Measurements from ENCODE around the gene TMEM54. TPM values are rescaled to one million over a fixed set of nuclear protein-coding genes. Genes with fewer than 3 reads are reported as not detected.
A peak's percentile ranks its signal among the peaks of the same experiment; 100 is the strongest.

TMEM54 gene
- total and polyA plus RNA-seq, 2 of the 13 experiments (the other 11 are each of a cell fraction or from before 2014, with no cell fraction given) = 2.5 to 2.9 TPM

- TF ChIP-seq ZNF670 (CRISPR knock-in tag; IDR thresholded peaks at IDR 0.05; ENCODE audit: borderline replicate concordance) = peak; percentile 69; the same call in 1 of the 2 replicates
- TF ChIP-seq, protein P1, sequence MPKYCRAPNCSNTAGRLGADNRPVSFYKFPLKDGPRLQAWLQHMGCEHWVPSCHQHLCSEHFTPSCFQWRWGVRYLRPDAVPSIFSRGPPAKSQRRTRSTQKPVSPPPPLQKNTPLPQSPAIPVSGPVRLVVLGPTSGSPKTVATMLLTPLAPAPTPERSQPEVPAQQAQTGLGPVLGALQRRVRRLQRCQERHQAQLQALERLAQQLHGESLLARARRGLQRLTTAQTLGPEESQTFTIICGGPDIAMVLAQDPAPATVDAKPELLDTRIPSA (CRISPR knock-in tag; IDR thresholded peaks at IDR 0.05; ENCODE audit: borderline replicate concordance) = peak; percentile 97
- TF ChIP-seq ZNF788 (CRISPR knock-in tag; IDR thresholded peaks at IDR 0.05; ENCODE audit: borderline replicate concordance) = peak; percentile 75; the same call in 1 of the 2 replicates
- TF ChIP-seq, protein P2, sequence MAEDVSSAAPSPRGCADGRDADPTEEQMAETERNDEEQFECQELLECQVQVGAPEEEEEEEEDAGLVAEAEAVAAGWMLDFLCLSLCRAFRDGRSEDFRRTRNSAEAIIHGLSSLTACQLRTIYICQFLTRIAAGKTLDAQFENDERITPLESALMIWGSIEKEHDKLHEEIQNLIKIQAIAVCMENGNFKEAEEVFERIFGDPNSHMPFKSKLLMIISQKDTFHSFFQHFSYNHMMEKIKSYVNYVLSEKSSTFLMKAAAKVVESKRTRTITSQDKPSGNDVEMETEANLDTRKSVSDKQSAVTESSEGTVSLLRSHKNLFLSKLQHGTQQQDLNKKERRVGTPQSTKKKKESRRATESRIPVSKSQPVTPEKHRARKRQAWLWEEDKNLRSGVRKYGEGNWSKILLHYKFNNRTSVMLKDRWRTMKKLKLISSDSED (CRISPR knock-in tag; IDR thresholded peaks at IDR 0.05) = 0 out of 2 replicates have a peak, but pooled peaks have one; percentile 50
- TF ChIP-seq ZNF33B (CRISPR knock-in tag; IDR thresholded peaks at IDR 0.05) = peak; percentile 97
- TF ChIP-seq, protein P3, sequence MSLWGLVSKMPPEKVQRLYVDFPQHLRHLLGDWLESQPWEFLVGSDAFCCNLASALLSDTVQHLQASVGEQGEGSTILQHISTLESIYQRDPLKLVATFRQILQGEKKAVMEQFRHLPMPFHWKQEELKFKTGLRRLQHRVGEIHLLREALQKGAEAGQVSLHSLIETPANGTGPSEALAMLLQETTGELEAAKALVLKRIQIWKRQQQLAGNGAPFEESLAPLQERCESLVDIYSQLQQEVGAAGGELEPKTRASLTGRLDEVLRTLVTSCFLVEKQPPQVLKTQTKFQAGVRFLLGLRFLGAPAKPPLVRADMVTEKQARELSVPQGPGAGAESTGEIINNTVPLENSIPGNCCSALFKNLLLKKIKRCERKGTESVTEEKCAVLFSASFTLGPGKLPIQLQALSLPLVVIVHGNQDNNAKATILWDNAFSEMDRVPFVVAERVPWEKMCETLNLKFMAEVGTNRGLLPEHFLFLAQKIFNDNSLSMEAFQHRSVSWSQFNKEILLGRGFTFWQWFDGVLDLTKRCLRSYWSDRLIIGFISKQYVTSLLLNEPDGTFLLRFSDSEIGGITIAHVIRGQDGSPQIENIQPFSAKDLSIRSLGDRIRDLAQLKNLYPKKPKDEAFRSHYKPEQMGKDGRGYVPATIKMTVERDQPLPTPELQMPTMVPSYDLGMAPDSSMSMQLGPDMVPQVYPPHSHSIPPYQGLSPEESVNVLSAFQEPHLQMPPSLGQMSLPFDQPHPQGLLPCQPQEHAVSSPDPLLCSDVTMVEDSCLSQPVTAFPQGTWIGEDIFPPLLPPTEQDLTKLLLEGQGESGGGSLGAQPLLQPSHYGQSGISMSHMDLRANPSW (CRISPR knock-in tag; IDR thresholded peaks at IDR 0.05; ENCODE audit: borderline replicate concordance) = no peak
- 0 out of 2 replicates have a peak, but pooled peaks have one; percentile 82 for TF ChIP-seq ZNF577 (CRISPR knock-in tag; IDR thresholded peaks at IDR 0.05; ENCODE audit: borderline replicate concordance, low read depth)
- TF ChIP-seq IRF2 (CRISPR knock-in tag; IDR thresholded peaks at IDR 0.05) = peak; percentile 73
- peak; percentile 93 for TF ChIP-seq PLSCR1 (CRISPR knock-in tag; IDR thresholded peaks at IDR 0.05; ENCODE audit: borderline replicate concordance)
- TF ChIP-seq, protein P4, sequence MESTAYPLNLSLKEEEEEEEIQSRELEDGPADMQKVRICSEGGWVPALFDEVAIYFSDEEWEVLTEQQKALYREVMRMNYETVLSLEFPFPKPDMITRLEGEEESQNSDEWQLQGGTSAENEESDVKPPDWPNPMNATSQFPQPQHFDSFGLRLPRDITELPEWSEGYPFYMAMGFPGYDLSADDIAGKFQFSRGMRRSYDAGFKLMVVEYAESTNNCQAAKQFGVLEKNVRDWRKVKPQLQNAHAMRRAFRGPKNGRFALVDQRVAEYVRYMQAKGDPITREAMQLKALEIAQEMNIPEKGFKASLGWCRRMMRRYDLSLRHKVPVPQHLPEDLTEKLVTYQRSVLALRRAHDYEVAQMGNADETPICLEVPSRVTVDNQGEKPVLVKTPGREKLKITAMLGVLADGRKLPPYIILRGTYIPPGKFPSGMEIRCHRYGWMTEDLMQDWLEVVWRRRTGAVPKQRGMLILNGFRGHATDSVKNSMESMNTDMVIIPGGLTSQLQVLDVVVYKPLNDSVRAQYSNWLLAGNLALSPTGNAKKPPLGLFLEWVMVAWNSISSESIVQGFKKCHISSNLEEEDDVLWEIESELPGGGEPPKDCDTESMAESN (CRISPR knock-in tag; conservative IDR thresholded peaks at IDR 0.05) = peak; percentile 98
- peak; percentile 95 for TF ChIP-seq ZNF431 (CRISPR knock-in tag; IDR thresholded peaks at IDR 0.05; ENCODE audit: borderline replicate concordance, low read depth)
- TF ChIP-seq NRL (CRISPR knock-in tag; IDR thresholded peaks at IDR 0.05; ENCODE audit: borderline replicate concordance) = peak; percentile 89
- TF ChIP-seq ZMAT3 (CRISPR knock-in tag; conservative IDR thresholded peaks at IDR 0.05) = peak; percentile 99
- TF ChIP-seq SMAD1 (CRISPR knock-in tag; IDR thresholded peaks at IDR 0.05; ENCODE audit: borderline replicate concordance, low read depth) = no peak
- TF ChIP-seq HOMEZ (CRISPR knock-in tag; IDR thresholded peaks at IDR 0.05; ENCODE audit: low read depth) = 0 out of 2 replicates have a peak, but pooled peaks have one; percentile 64
- TF ChIP-seq ZNF557 (CRISPR knock-in tag; IDR thresholded peaks at IDR 0.05) = peak; percentile 99
- peak; percentile 87 for TF ChIP-seq ZNF264 (CRISPR knock-in tag; IDR thresholded peaks at IDR 0.05)
- TF ChIP-seq ZNF749 (CRISPR knock-in tag; IDR thresholded peaks at IDR 0.05; ENCODE audit: borderline replicate concordance) = peak; percentile 93
Measured at GRCh38 chr1:32886004-32886827, 15.0 kb downstream of the TMEM54 start, which contains the start of gene HPCA (continued).
